A673 (cell line): ENCODE data around the gene NLGN3. TPM values are rescaled to one million over a fixed set of nuclear protein-coding genes. Genes with fewer than 3 reads are reported as not detected.

Experiments used
- BruUV-seq: library from RNA; stranded (reverse); fragments of 400-500 nt; replicated peaks from 2 replicates; lab custom pipeline; 2021; lab: Mats Ljungman, UMichigan
- CTCF ChIA-PET: fragments of 300-600 bp; sonication (Branson Sonifier 250); formaldehyde crosslinking; loops from one replicate; lab custom pipeline; 2022; ENCODE audit warnings: antibody characterized with exemption; lab: Charles Lee
- POLR2A ChIA-PET: fragments of 300-600 bp; sonication (Branson Sonifier 250); formaldehyde crosslinking; loops from one replicate; lab custom pipeline; 2022; ENCODE audit warnings: antibody characterized with exemption; ENCODE audit not compliant: low non-redundant PET; lab: Charles Lee
- DNase-seq: peaks from one replicate; pipeline ENCODE4 v3.0.0-alpha.2; 2015; ENCODE audit warnings: low spot score
- H3K27ac ChIP-seq: fragments of 200-600 bp; sonication (generic); 2 replicates; pipeline ENCODE4 v1.5.1; 2016; ENCODE audit warnings: mixed run types, low read depth, mild to moderate bottlenecking, mixed read lengths, antibody characterized with exemption, low read length; ENCODE audit not compliant: poor library complexity, severe bottlenecking
- H3K27me3 ChIP-seq: fragments of 200-600 bp; sonication (generic); replicated peaks from 2 replicates; pipeline ENCODE4 v1.6.1; 2017; ENCODE audit warnings: mixed run types, low read depth, mild to moderate bottlenecking, mixed read lengths, antibody characterized with exemption, low read length; ENCODE audit not compliant: insufficient read depth, poor library complexity
- H3K36me3 ChIP-seq: fragments of 200-600 bp; sonication (generic); 2 replicates; pipeline ENCODE4 v1.6.1; 2016; ENCODE audit warnings: mixed run types, mild to moderate bottlenecking, mixed read lengths, antibody characterized with exemption, low read length; ENCODE audit not compliant: insufficient read depth, poor library complexity, severe bottlenecking
- H3K4me1 ChIP-seq: fragments of 200-600 bp; sonication (generic); 2 replicates; pipeline ENCODE4 v1.6.1; 2017; ENCODE audit warnings: mixed run types, mild to moderate bottlenecking, mixed read lengths, antibody characterized with exemption, low read length; ENCODE audit not compliant: insufficient read depth, poor library complexity, severe bottlenecking
- H3K4me3 ChIP-seq: fragments of 200-600 bp; sonication (generic); 2 replicates; pipeline ENCODE4 v1.5.1; 2016; ENCODE audit warnings: low read depth, mixed run types, mild to moderate bottlenecking, mixed read lengths, low read length; ENCODE audit not compliant: poor library complexity, severe bottlenecking
- H3K9me3 ChIP-seq: fragments of 200-600 bp; sonication (generic); 2 replicates; pipeline ENCODE4 v1.6.1; 2016; ENCODE audit warnings: mixed run types, low read depth, mild to moderate bottlenecking, mixed read lengths, antibody characterized with exemption, low read length; ENCODE audit not compliant: poor library complexity, severe bottlenecking
- EZH2 ChIP-seq: fragments of 200-600 bp; sonication (generic); IDR thresholded peaks from 2 replicates; pipeline ENCODE4 v1.6.1; 2017; ENCODE audit warnings: borderline replicate concordance, low read depth, mild to moderate bottlenecking, mixed read lengths, antibody characterized with exemption, low read length; ENCODE audit not compliant: poor library complexity, severe bottlenecking
- intact Hi-C: fragments of 100-400 bp; cut with micrococcal nuclease; formaldehyde crosslinking; loops from one replicate; pipeline ENCODE4 v1.10.0; 2022; ENCODE audit not compliant: unreplicated experiment
- total RNA-seq: library from RNA; stranded (reverse); gene quantifications from 2 replicates; pipeline ENCODE4 v1.2.3, GENCODE V29; 2021
- TF ChIP-seq, protein P1 (sequence below): fragments of 300-800, 200-600 bp; sonication (generic); conservative IDR thresholded peaks from 2 replicates; pipeline ENCODE4 v1.5.1; 2017; ENCODE audit warnings: low read depth, mild to moderate bottlenecking, antibody characterized with exemption, low read length, moderate library complexity, mixed read lengths

NLGN3 gene
- total RNA-seq, 1 experiment from 2014 or later: 1.2 TPM

DNA sequence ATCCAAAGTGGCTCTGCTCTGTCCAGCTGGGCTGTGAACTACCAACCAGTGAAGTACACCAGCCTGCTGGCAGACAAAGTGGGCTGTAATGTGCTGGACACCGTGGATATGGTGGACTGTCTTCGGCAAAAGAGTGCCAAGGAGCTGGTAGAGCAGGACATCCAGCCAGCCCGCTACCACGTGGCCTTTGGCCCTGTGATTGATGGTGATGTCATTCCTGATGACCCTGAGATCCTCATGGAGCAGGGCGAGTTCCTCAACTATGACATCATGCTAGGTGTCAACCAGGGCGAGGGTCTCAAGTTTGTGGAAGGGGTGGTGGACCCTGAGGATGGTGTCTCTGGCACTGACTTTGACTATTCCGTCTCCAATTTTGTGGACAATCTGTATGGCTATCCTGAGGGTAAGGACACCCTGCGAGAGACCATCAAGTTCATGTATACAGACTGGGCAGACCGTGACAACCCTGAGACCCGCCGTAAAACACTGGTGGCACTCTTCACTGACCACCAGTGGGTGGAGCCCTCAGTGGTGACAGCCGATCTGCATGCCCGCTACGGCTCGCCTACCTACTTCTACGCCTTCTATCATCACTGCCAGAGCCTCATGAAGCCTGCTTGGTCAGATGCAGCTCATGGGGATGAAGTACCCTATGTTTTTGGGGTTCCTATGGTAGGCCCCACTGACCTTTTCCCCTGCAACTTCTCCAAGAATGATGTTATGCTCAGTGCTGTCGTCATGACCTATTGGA lies 22.6 kb downstream of the NLGN3 start:
- ChIA-PET CTCF (no interaction called here), POLR2A (no interaction called here)
- no peaks in the 10 kb centered on the region for H3K4me1 ChIP-seq
- H3K36me3 ChIP-seq: no peaks in the 10 kb centered on the region
- H3K9me3 ChIP-seq: no peaks in the 10 kb centered on the region
- H3K27ac ChIP-seq: no peak overlapping the region
- intact Hi-C loops: no loop called here
- no peak for DNase-seq
- TF ChIP-seq, protein P1, sequence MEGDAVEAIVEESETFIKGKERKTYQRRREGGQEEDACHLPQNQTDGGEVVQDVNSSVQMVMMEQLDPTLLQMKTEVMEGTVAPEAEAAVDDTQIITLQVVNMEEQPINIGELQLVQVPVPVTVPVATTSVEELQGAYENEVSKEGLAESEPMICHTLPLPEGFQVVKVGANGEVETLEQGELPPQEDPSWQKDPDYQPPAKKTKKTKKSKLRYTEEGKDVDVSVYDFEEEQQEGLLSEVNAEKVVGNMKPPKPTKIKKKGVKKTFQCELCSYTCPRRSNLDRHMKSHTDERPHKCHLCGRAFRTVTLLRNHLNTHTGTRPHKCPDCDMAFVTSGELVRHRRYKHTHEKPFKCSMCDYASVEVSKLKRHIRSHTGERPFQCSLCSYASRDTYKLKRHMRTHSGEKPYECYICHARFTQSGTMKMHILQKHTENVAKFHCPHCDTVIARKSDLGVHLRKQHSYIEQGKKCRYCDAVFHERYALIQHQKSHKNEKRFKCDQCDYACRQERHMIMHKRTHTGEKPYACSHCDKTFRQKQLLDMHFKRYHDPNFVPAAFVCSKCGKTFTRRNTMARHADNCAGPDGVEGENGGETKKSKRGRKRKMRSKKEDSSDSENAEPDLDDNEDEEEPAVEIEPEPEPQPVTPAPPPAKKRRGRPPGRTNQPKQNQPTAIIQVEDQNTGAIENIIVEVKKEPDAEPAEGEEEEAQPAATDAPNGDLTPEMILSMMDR: no peak
- TF ChIP-seq EZH2: no peak
- H3K4me3 ChIP-seq: no peak overlapping the region
- no TSS peak for BruUV-seq
- no peaks in the 10 kb centered on the region for H3K27me3 ChIP-seq

DNA sequence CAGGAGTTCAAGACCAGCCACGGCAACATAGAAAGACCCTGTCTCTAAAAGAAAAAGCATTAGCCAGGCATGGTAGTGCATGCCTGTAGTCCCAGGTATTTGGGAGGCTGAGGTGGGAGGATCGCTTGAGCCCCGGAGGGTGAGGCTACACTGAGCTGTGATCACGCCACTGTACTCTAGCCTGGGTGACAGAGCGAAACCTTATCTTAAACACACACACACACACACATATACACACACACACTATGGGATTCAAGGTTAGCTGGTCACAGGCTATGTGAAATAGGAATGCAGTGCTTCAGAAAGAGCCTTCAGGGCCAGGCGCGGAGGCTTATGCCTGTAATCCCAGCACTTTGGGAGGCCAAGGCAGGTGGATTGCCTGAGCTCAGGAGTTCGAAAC lies 23.5 kb downstream of the NLGN3 start:
- Histone ChIP-seq H3K4me1 (no peaks in the 10 kb centered on the region), H3K27me3 (no peaks in the 10 kb centered on the region), H3K9me3 (no peaks in the 10 kb centered on the region), H3K27ac (no peak overlapping the region), H3K4me3 (no peak overlapping the region), H3K36me3 (no peaks in the 10 kb centered on the region)
- no TSS peak for BruUV-seq
- no peak for DNase-seq
- ChIA-PET CTCF (no interaction called here), POLR2A (no interaction called here)
- TF ChIP-seq, protein P1: no peak
- no peak for TF ChIP-seq EZH2
- intact Hi-C loops: no loop called here

DNA sequence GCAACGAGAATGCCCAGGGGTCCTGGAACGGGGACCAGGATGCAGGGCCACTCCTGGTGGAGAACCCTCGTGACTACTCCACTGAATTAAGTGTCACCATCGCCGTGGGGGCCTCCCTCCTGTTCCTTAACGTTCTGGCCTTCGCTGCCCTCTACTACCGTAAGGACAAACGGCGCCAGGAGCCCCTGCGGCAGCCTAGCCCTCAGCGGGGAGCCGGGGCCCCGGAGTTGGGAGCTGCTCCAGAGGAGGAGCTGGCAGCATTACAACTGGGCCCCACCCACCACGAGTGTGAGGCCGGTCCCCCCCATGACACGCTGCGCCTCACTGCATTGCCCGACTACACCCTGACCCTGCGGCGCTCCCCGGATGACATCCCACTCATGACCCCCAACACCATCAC lies 24.9 kb downstream of the NLGN3 start:
- intact Hi-C loops: no loop called here
- Histone ChIP-seq H3K36me3 (no peaks in the 10 kb centered on the region), H3K27ac (no peak overlapping the region), H3K4me3 (no peak overlapping the region), H3K4me1 (no peaks in the 10 kb centered on the region), H3K9me3 (no peaks in the 10 kb centered on the region), H3K27me3 (no peaks in the 10 kb centered on the region)
- BruUV-seq: no TSS peak
- ChIA-PET CTCF (no interaction called here), POLR2A (no interaction called here)
- TF ChIP-seq, protein P1: no peak
- no peak for TF ChIP-seq EZH2
- DNase-seq: no peak
